COLO668 (cell line): ENCODE measurements around the gene SLC34A2.
A peak's percentile ranks its signal among the peaks of the same experiment; 100 is the strongest.
"Not testable (repeated sequence)": the region's sequence is repeated elsewhere in the genome, so short reads cannot be mapped to it uniquely, and the experiment has no call there.

Experiments used
- DNase-seq: peaks from one replicate; lab custom pipeline; 2025; ENCODE audit not compliant: unreplicated experiment; lab: John Stamatoyannopoulos, UW

SLC34A2 gene

GRCh38 chr4:25654971-25655963, at the start of gene SLC34A2:
SLC34A2 (plus strand) TSS chr4:25655851; CDS start chr4:25662501, 6,650 bp downstream.
- peak; percentile 57 for DNase-seq

- peak; percentile 3 for DNase-seq
Measured at GRCh38 chr4:25608644-25609043, 47.0 kb upstream of the SLC34A2 start.

GRCh38 chr4:25609976-25610375, 45.7 kb upstream of the SLC34A2 start:
- no peak for DNase-seq

- not testable (repeated sequence) for DNase-seq
Measured at GRCh38 chr4:25613613-25614012, 42.0 kb upstream of the SLC34A2 start.

GRCh38 chr4:25614807-25615206, 40.8 kb upstream of the SLC34A2 start:
- no peak for DNase-seq

- DNase-seq = no peak
Measured at GRCh38 chr4:25621027-25621930, 34.4 kb upstream of the SLC34A2 start.

GRCh38 chr4:25624616-25625015, 31.0 kb upstream of the SLC34A2 start:
- no peak for DNase-seq

- no peak for DNase-seq
Measured at GRCh38 chr4:25628451-25628850, 27.2 kb upstream of the SLC34A2 start.

GRCh38 chr4:25632135-25632534, 23.5 kb upstream of the SLC34A2 start:
- no peak for DNase-seq

GRCh38 chr4:25633541-25633940, 22.1 kb upstream of the SLC34A2 start:
- DNase-seq = no peak

GRCh38 chr4:25635501-25635900, 20.1 kb upstream of the SLC34A2 start:
- DNase-seq = no peak

GRCh38 chr4:25637581-25638220, 17.9 kb upstream of the SLC34A2 start:
- no peak for DNase-seq

GRCh38 chr4:25638221-25638601, 17.4 kb upstream of the SLC34A2 start:
- DNase-seq = no peak

- DNase-seq = no peak
Measured at GRCh38 chr4:25638806-25639205, 16.8 kb upstream of the SLC34A2 start.

- no peak for DNase-seq
Measured at GRCh38 chr4:25650311-25650710, 5.3 kb upstream of the SLC34A2 start.

- DNase-seq = no peak
Measured at GRCh38 chr4:25651682-25652081, 4.0 kb upstream of the SLC34A2 start.

GRCh38 chr4:25654031-25654970, 1.4 kb upstream of the SLC34A2 start:
- DNase-seq = no peak

- DNase-seq = no peak
Measured at GRCh38 chr4:25656031-25656430, 380 bp downstream of the SLC34A2 start.

GRCh38 chr4:25658357-25658771, 2.7 kb downstream of the SLC34A2 start:
- DNase-seq = no peak

- DNase-seq = no peak
Measured at GRCh38 chr4:25658777-25659176, 3.1 kb downstream of the SLC34A2 start.
